Trophoblast cell (in vitro differentiated cells and primary cell): ENCODE measurements around the gene AIF1L. TPM values are rescaled to one million over a fixed set of nuclear protein-coding genes. Genes with fewer than 3 reads are reported as not detected.

ENCODE experiments used
- DNase-seq, 2 donors: peaks; one replicate each; pipeline ENCODE4 v3.0.0-alpha.2; 2016
- H2AFZ ChIP-seq: 2 replicates; pipeline ENCODE4 v1.6.1; 2013; ENCODE audit warnings: low read length, moderate library complexity, mild to moderate bottlenecking; ENCODE audit not compliant: insufficient read depth, poor library complexity
- H2AK5ac ChIP-seq: 2 replicates; pipeline ENCODE4 v1.6.1; 2013; ENCODE audit warnings: mild to moderate bottlenecking, low read length
- H2BK120ac ChIP-seq: 2 replicates; pipeline ENCODE4 v1.6.1; 2013; ENCODE audit warnings: low read length, mild to moderate bottlenecking, moderate library complexity; ENCODE audit not compliant: insufficient read depth, poor library complexity
- H2BK12ac ChIP-seq: 2 replicates; pipeline ENCODE4 v1.6.1; 2013; ENCODE audit warnings: mild to moderate bottlenecking, low read length, moderate library complexity
- H2BK5ac ChIP-seq: 2 replicates; pipeline ENCODE4 v1.6.1; 2013; ENCODE audit warnings: low read length, low read depth, moderate library complexity, mild to moderate bottlenecking; ENCODE audit not compliant: poor library complexity
- H3K14ac ChIP-seq: 2 replicates; pipeline ENCODE4 v1.6.1; 2013; ENCODE audit warnings: mild to moderate bottlenecking, low read length
- H3K18ac ChIP-seq: 2 replicates; pipeline ENCODE4 v1.6.1; 2013; ENCODE audit warnings: mild to moderate bottlenecking, low read length
- H3K23ac ChIP-seq: 2 replicates; pipeline ENCODE4 v1.6.1; 2013; ENCODE audit warnings: low read length
- H3K27ac ChIP-seq: 2 replicates; pipeline ENCODE4 v1.5.1; 2013; ENCODE audit warnings: low read depth, mild to moderate bottlenecking, inconsistent platforms, low read length, moderate library complexity
- H3K27me3 ChIP-seq: 2 replicates; pipeline ENCODE4 v1.6.1; 2013; ENCODE audit warnings: inconsistent platforms, mild to moderate bottlenecking, low read length, moderate library complexity; ENCODE audit not compliant: insufficient read depth
- H3K36me3 ChIP-seq, 2 experiments: 1 replicate in 1 of 2; 2 replicates in 1 of 2; pipeline ENCODE4 v1.6.1; 2013; ENCODE audit warnings: low read length in 2 of 2, mild to moderate bottlenecking in 2 of 2, moderate library complexity in 1 of 2; ENCODE audit not compliant: insufficient read depth in 2 of 2, control insufficient read depth in 1 of 2
- H3K4ac ChIP-seq: 2 replicates; pipeline ENCODE4 v1.6.1; 2013; ENCODE audit warnings: low read depth, mild to moderate bottlenecking, low read length, moderate library complexity
- H3K4me1 ChIP-seq, 2 experiments: 1 replicate in 1 of 2; 2 replicates in 1 of 2; pipeline ENCODE4 v1.6.1; 2013; ENCODE audit warnings: low read length in 2 of 2, mild to moderate bottlenecking in 2 of 2, moderate library complexity in 1 of 2; ENCODE audit not compliant: insufficient read depth in 2 of 2, control insufficient read depth in 1 of 2
- H3K4me2 ChIP-seq: 2 replicates; pipeline ENCODE4 v1.6.1; 2013; ENCODE audit warnings: inconsistent platforms, mild to moderate bottlenecking, low read length, moderate library complexity
- H3K4me3 ChIP-seq: 2 replicates; pipeline ENCODE4 v1.5.1; 2013; ENCODE audit warnings: mild to moderate bottlenecking, low read depth, low read length, inconsistent platforms
- H3K79me1 ChIP-seq: one replicate; pipeline ENCODE4 v1.6.1; 2013; ENCODE audit warnings: low read length
- H3K79me2 ChIP-seq: 2 replicates; pipeline ENCODE4 v1.6.1; 2013; ENCODE audit warnings: low read length, mild to moderate bottlenecking; ENCODE audit not compliant: control insufficient read depth, insufficient read depth, poor library complexity
- H3K9ac ChIP-seq: 2 replicates; pipeline ENCODE4 v1.6.1; 2013; ENCODE audit warnings: mild to moderate bottlenecking, low read length
- H3K9me3 ChIP-seq: 2 replicates; pipeline ENCODE4 v1.6.1; 2013; ENCODE audit warnings: low read depth, mild to moderate bottlenecking, control low read depth, inconsistent platforms, low read length; ENCODE audit not compliant: insufficient read depth
- H4K12ac ChIP-seq: 2 replicates; pipeline ENCODE4 v1.6.1; 2013; ENCODE audit warnings: low read depth, mild to moderate bottlenecking, low read length, moderate library complexity
- H4K8ac ChIP-seq: 2 replicates; pipeline ENCODE4 v1.6.1; 2013; ENCODE audit warnings: low read depth, mild to moderate bottlenecking, low read length, moderate library complexity
- H4K91ac ChIP-seq: one replicate; pipeline ENCODE4 v1.6.1; 2013; ENCODE audit warnings: low read depth, mild to moderate bottlenecking, low read length, moderate library complexity
- WGBS: extraction: QIAGEN DNeasy Blood & Tissue Kit; methylation state at CpG from one replicate; pipeline ENCODE4 v1.1.7; 2013; ENCODE audit warnings: missing lambda C conversion rate; ENCODE audit not compliant: insufficient read length, insufficient coverage; ENCODE audit errors: extremely low coverage; 5-methylcytosine and 5-hydroxymethylcytosine counted together
- polyA plus RNA-seq: library from polyadenylated mRNA; stranded (reverse); fragments of 200-250 nt; gene quantifications from 2 replicates; pipeline ENCODE4 v1.2.3, GENCODE V29; 2013

AIF1L gene
- 52.7 and 54.3 TPM in 2 replicates for polyA plus RNA-seq

DNA sequence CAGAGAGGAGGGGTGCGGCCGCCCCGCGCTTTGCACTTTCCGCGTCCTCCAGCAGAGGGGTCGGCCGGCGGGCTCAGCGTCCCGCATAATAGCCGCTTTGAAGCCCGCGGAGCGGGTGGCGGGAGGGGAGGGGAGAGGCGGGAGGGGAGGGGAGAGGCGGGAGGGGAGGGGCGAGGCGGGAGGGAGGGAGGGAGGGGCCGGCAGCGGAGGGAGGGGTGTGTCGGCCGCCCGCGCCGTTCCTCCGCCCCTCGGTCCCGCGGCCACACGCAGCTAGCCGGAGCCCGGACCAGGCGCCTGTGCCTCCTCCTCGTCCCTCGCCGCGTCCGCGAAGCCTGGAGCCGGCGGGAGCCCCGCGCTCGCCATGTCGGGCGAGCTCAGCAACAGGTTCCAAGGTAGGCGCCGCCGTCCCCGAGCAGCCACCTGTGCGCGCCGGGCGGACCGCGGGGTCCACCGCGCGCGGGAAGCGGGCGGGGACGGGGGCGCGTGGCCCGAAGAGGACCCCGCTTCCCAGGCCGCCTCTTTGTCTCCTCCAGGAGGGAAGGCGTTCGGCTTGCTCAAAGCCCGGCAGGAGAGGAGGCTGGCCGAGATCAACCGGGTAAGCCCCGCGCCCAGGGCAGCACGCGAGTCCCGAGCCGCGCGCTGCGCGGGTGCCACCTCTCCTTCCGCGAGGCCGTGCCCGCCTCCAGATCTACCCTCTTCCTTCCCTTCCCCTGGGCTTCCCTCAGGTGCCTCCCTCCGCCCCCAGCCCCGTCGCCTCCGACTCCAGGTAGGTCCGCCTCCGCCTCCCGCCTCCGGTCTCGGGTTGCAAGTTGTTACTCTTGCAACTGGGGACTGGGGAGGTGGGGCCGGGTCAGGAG lies at the start of gene AIF1L:
TSS of gene AIF1L (plus strand) at position 263 of the 857 bp plus-strand sequence. CDS start at position 362, 99 bp downstream.
- Histone ChIP-seq H3K27me3 (no peaks in the 10 kb centered on the region), H3K4me3 (peak within 1 kb of the TSS; percentile 79), H3K4me1 (peaks cover 51 to 62% of the 10 kb centered on the region in 2 experiments), H2BK12ac (peak within 1 kb of the TSS; percentile 8), H3K4me2 (peak within 1 kb of the TSS; percentile 96), H3K23ac (no peak within 1 kb of the TSS), H4K8ac (peak within 1 kb of the TSS; percentile 61), H3K79me2 (peaks cover 3% of the 10 kb centered on the region), H3K14ac (peak within 1 kb of the TSS; percentile 38), H4K91ac (peak within 1 kb of the TSS; percentile 80), H3K18ac (peak within 1 kb of the TSS; percentile 48), H3K4ac (peak within 1 kb of the TSS; percentile 37), H2BK120ac (peak within 1 kb of the TSS; percentile 14), H3K36me3 (no peaks in the 10 kb centered on the region), H2AK5ac (no peak within 1 kb of the TSS), H2AFZ (peak within 1 kb of the TSS; percentile 13), H3K79me1 (peaks cover 23% of the 10 kb centered on the region), H3K9me3 (no peaks in the 10 kb centered on the region), H3K9ac (peak within 1 kb of the TSS; percentile 21), H2BK5ac (peak within 1 kb of the TSS; percentile 28), H4K12ac (no peak within 1 kb of the TSS), H3K27ac (peak within 1 kb of the TSS; percentile 26)
- WGBS, result no CpG with 5 or more reads among the region's 99 CpGs
- peak; percentile 42 to 64 for DNase-seq

DNA sequence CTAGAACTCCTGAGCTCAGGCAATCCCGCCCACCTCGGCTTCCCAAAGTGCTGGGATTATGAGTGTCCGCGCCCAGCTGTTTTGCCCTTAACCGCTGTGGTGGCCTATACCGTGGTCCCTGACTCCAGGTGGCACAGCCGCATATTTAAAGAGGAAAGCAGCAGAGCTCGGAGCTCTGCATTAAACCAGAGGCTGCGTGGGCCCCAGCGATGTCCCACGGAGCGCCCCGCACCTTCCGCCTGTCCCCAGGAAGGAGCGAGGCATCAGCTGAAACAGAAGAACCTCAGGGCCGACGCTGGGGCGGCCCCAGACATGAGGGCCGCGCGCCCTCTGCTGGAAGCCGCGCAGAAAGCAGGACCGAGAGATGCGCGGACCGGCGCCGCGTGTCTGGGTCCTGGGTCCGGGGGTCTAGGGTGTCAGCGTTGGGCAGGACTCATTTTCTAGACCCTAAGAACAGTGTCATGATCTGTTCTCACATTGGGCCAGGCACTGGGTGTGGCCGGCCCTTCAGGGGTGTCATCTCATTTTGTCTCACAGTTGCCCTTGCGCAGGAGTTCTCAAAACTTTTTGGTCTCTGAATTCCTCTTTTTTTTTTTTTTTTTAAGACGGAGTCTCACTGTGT lies 49.6 kb upstream of the AIF1L start:
- WGBS, result no CpG with 5 or more reads among the region's 35 CpGs
- H3K79me2 ChIP-seq, result no peaks in the 10 kb centered on the region
- DNase-seq, result peak; percentile 44 to 83

DNA sequence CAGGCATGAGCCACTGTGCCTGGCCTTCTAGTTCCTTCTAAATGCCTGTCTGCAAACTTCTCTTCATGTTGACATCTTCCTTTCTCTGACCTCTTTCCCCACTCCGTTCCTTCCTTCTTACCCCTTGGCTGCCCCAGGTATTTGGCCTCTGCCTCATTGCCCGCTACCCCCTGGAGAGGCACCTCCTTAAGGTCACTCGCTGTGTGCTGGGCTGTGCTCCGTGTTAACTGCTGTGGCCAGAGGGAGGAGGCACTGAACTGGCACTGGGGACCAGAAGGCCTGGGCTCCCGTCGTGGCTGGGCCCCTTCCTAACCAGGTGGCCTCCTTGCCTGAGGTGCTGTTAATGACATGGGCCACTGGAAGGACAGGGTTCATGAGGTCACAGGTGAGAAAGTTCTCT lies 48.0 kb upstream of the AIF1L start:
- peaks cover 2% of the 10 kb centered on the region for H3K9me3 ChIP-seq
- H2AK5ac ChIP-seq, result no peak overlapping the region
- no peak overlapping the region for H4K8ac ChIP-seq
- H3K9ac ChIP-seq, result no peak overlapping the region
- no peaks in the 10 kb centered on the region for H3K79me1 ChIP-seq
- no peak overlapping the region for H3K14ac ChIP-seq
- no peaks in the 10 kb centered on the region for H3K4me1 ChIP-seq
- H2BK120ac ChIP-seq, result no peak overlapping the region
- H4K91ac ChIP-seq, result no peak overlapping the region
- no peak overlapping the region for H3K23ac ChIP-seq
- H3K4me3 ChIP-seq, result no peak overlapping the region
- H4K12ac ChIP-seq, result no peak overlapping the region
- H3K4me2 ChIP-seq, result no peak overlapping the region
- H3K4ac ChIP-seq, result no peak overlapping the region
- no peak for DNase-seq
- no CpG with 5 or more reads among the region's 6 CpGs for WGBS
- H2BK5ac ChIP-seq, result no peak overlapping the region
- H3K27ac ChIP-seq, result no peak overlapping the region
- no peak overlapping the region for H3K18ac ChIP-seq
- no peak overlapping the region for H2BK12ac ChIP-seq
- H3K36me3 ChIP-seq, result no peaks in the 10 kb centered on the region
- H2AFZ ChIP-seq, result no peak overlapping the region
- H3K79me2 ChIP-seq, result no peaks in the 10 kb centered on the region
- no peaks in the 10 kb centered on the region for H3K27me3 ChIP-seq

More for the DNA sequence above, 49.6 kb upstream of the AIF1L start:
- no peak overlapping the region for H2BK12ac ChIP-seq
- H3K9ac ChIP-seq, result no peak overlapping the region
- no peak overlapping the region for H3K14ac ChIP-seq
- H2AK5ac ChIP-seq, result no peak overlapping the region
- H3K27ac ChIP-seq, result no peak overlapping the region
- H3K9me3 ChIP-seq, result peaks cover 2% of the 10 kb centered on the region
- H3K27me3 ChIP-seq, result no peaks in the 10 kb centered on the region
- H3K4me1 ChIP-seq, result peaks cover 2 to 3% of the 10 kb centered on the region in 2 experiments
- H4K91ac ChIP-seq, result no peak overlapping the region
- H4K12ac ChIP-seq, result no peak overlapping the region
- no peak overlapping the region for H4K8ac ChIP-seq
- no peaks in the 10 kb centered on the region for H3K79me1 ChIP-seq
- no peak overlapping the region for H3K4me2 ChIP-seq
- H3K4me3 ChIP-seq, result no peak overlapping the region
- no peak overlapping the region for H3K4ac ChIP-seq
- no peak overlapping the region for H2BK120ac ChIP-seq
- peak overlapping the region; percentile 56 for H2AFZ ChIP-seq
- no peak overlapping the region for H3K18ac ChIP-seq
- no peak overlapping the region for H3K23ac ChIP-seq
- no peak overlapping the region for H2BK5ac ChIP-seq
- no peaks in the 10 kb centered on the region for H3K36me3 ChIP-seq

DNA sequence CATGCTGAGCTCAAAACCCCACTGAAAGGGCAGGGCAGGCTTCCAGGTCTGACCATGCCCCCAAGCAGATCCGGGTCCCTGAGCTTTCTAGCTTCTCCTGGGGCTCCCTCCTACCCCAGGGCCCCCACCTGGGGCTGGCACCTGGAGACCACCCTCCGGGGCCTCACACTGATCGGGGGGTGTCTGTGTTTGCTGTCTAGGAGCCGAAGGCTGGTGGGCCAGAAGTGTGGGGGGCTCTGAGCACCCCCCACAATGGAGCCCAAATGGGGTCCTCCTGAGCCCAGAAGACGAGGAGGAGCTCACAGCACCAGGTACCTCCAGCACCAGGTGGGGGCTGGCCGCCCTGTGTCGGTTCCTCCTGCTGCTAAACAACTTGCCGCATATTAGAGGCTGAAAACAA lies 47.5 kb upstream of the AIF1L start:
- Histone ChIP-seq H3K27me3 (no peaks in the 10 kb centered on the region), H3K18ac (no peak overlapping the region), H3K9ac (no peak overlapping the region), H4K8ac (no peak overlapping the region), H4K12ac (no peak overlapping the region), H3K4me2 (no peak overlapping the region), H2BK5ac (no peak overlapping the region), H3K23ac (no peak overlapping the region), H3K4me3 (no peak overlapping the region), H3K4me1 (no peaks in the 10 kb centered on the region), H2BK12ac (no peak overlapping the region), H3K14ac (no peak overlapping the region), H2AK5ac (no peak overlapping the region), H2BK120ac (no peak overlapping the region), H2AFZ (no peak overlapping the region), H4K91ac (no peak overlapping the region), H3K36me3 (no peaks in the 10 kb centered on the region), H3K79me1 (no peaks in the 10 kb centered on the region), H3K27ac (no peak overlapping the region), H3K9me3 (peaks cover 2% of the 10 kb centered on the region), H3K79me2 (no peaks in the 10 kb centered on the region), H3K4ac (no peak overlapping the region)
- no CpG with 5 or more reads among the region's 8 CpGs for WGBS
- no peak for DNase-seq
